WTC11 (cell line): ENCODE results near the gene GRID2.

ENCODE experiments used
- ATF2 ChIP-seq: sonication (generic); formaldehyde crosslinking; IDR thresholded peaks from 2 replicates; pipeline ENCODE4 v1.8.1; 2022; ENCODE audit warnings: low read depth, missing genetic modification reagents, borderline replicate concordance
- FOXK1 ChIP-seq: sonication (generic); formaldehyde crosslinking; IDR thresholded peaks from 2 replicates; pipeline ENCODE4 v1.8.0; 2022; ENCODE audit warnings: mild to moderate bottlenecking, moderate library complexity, missing genetic modification reagents
- TF ChIP-seq, protein P1 (sequence below): fragments of 250-450 bp; sonication (Bioruptor Pico); IDR thresholded peaks from 2 replicates; pipeline ENCODE4 v1.9.0; 2021; ENCODE audit warnings: mild to moderate bottlenecking

- TF ChIP-seq, protein P1, sequence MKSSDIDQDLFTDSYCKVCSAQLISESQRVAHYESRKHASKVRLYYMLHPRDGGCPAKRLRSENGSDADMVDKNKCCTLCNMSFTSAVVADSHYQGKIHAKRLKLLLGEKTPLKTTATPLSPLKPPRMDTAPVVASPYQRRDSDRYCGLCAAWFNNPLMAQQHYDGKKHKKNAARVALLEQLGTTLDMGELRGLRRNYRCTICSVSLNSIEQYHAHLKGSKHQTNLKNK (CRISPR knock-in tag) = no peak
- TF ChIP-seq FOXK1 (CRISPR knock-in tag) (no peak), ATF2 (CRISPR knock-in tag) (no peak)
Measured at GRCh38 chr4:93786149-93786548, 1482.4 kb downstream of the GRID2 start.
